ENCODE data around the gene TTC34.

TTC34 gene

DNA sequence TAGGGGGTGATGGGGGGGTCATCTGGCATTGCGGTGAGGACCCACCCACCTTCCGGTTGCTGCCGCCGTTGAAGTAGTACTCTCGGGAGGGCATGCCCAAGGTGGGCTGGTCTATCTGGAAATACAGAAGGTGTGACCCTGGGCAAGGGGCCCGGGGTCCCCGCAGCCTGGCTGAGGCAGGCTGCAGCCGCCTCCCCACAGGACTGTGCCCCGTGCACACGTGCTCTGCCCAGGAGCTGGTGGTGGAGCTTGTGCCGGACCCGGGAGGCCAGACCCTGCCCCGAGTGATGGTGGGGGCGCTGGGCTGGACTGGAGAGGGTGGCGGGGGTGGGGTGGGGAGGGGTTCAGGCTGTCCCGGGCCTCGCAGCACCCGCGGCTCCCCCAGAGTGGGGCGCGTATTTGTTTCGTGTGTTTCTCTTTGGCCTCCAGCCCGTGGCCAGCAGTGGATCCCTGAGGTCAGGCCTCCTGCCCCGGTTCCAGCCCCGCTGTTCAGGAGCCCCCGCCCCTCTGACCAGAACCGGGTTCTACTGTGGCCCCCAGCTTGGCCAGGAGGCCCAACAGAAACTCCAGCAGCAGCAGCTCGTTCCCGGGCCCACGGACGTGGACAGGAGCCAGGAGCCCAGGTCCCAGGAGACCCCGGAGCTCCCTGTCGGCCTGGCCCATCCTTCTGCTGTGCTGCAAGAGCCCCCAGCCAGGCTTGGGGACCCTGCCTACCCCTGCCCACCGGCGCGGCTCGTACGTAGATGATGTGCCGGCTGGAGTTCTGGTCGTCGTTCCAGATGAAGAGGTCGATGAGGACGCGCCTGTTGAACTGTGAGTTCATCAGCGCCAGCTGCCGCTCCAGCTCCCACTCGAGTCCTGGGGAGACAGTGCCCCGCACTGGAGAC lies 195.7 kb downstream of the TTC34 start:
- H3K4me3 ChIP-seq (ENCODE audit: low read depth, low read length): no peak overlapping the region
- DNase-seq (ENCODE audit: low read depth): no peak
- in situ Hi-C loops (cut with HindIII; ENCODE audit: low sequenced_read_pairs): no loop called here
- TF ChIP-seq CTCF (IDR thresholded peaks at IDR 0.05; ENCODE audit: low read depth, low read length, missing control alignments): no peak

- in situ Hi-C loops (cut with HindIII; ENCODE audit: low sequenced_read_pairs): no loop called here
- H3K4me3 ChIP-seq (ENCODE audit: low read depth, low read length): no peak overlapping the region
These were observed 196.5 kb downstream of the TTC34 start for GRCh38 chr1:2604844-2605508.

GRCh38 chr1:2604156-2604843 lies 197.2 kb downstream of the TTC34 start:
- TF ChIP-seq CTCF (IDR thresholded peaks at IDR 0.05; ENCODE audit: low read depth, low read length, missing control alignments): no peak
- no peak overlapping the region for H3K4me3 ChIP-seq (ENCODE audit: low read depth, low read length)
- DNase-seq (ENCODE audit: low read depth): no peak
- in situ Hi-C loops (cut with HindIII; ENCODE audit: low sequenced_read_pairs): no loop called here

More at GRCh38 chr1:2604844-2605508, 196.5 kb downstream of the TTC34 start:
- TF ChIP-seq CTCF (IDR thresholded peaks at IDR 0.05; ENCODE audit: low read depth, low read length, missing control alignments): no peak
- no peak for DNase-seq (ENCODE audit: low read depth)

DNA sequence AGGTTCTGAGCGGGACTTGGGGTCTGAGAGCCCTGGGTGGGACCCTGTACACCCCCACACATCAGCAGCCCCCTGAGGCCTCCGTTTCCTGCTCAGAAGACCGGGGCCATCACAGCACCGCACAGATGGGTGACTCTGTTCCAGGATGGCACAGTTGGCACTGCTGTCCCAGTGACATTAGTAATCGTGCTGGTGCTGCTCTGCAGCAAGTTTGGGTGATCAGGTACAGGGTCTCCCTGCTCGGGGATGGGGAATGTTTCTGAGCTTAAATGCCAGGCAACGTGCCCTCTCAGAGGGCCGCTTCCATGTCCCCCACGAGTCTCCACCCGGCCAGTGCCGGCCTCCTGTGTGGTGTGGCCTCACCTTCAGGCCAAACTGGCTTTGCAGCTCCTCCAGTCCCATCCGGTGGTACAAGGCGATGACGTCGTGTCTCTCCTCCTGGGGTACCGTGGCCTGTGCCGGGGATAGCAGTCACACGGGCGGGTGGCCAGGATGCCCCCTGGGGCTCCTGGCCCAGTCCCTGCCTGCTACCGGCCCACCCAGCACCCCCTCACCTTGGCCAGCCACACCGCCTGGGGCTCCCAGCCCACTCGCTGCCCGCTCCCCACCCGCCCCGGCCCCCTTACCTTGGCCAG lies 197.9 kb downstream of the TTC34 start:
- no peak overlapping the region for H3K4me3 ChIP-seq (ENCODE audit: low read depth, low read length)
- no peak for TF ChIP-seq CTCF (IDR thresholded peaks at IDR 0.05; ENCODE audit: low read depth, low read length, missing control alignments)
- in situ Hi-C loops (cut with HindIII; ENCODE audit: low sequenced_read_pairs): no loop called here
- no peak for DNase-seq (ENCODE audit: low read depth)

GRCh38 chr1:2602866-2603520 lies 198.5 kb downstream of the TTC34 start:
- H3K4me3 ChIP-seq (ENCODE audit: low read depth, low read length): no peak overlapping the region
- in situ Hi-C loops (cut with HindIII; ENCODE audit: low sequenced_read_pairs): no loop called here
- no peak for TF ChIP-seq CTCF (IDR thresholded peaks at IDR 0.05; ENCODE audit: low read depth, low read length, missing control alignments)
- DNase-seq (ENCODE audit: low read depth): no peak
